GM12891 (cell line): ENCODE results near the gene PTN.

Source experiments
- PAX5 ChIP-seq: IDR thresholded peaks from 2 replicates; pipeline ENCODE4 v1.6.1; 2011; ENCODE audit warnings: low read length, moderate library complexity, mild to moderate bottlenecking; ENCODE audit not compliant: insufficient read depth, severe bottlenecking
- POLR2A ChIP-seq: IDR thresholded peaks from 2 replicates; pipeline ENCODE4 v1.6.1; 2011; ENCODE audit warnings: low read depth, low read length, control low read depth
- POLR2AphosphoS5 ChIP-seq: IDR thresholded peaks from 2 replicates; pipeline ENCODE4 v1.6.1; 2011; ENCODE audit warnings: low read depth, low read length, control low read depth
- POU2F2 ChIP-seq: IDR thresholded peaks from 2 replicates; pipeline ENCODE4 v1.6.1; 2011; ENCODE audit warnings: low read depth, mild to moderate bottlenecking, control low read depth, low read length, moderate library complexity
- SPI1 ChIP-seq: IDR thresholded peaks from 2 replicates; pipeline ENCODE4 v1.6.1; 2011; ENCODE audit warnings: low read depth, low read length, control low read depth
- TAF1 ChIP-seq: IDR thresholded peaks from 2 replicates; pipeline ENCODE4 v1.6.1; 2011; ENCODE audit warnings: low read depth, low read length, control low read depth

- no peak for TF ChIP-seq TAF1
- TF ChIP-seq POLR2A: no peak
- no peak for TF ChIP-seq POLR2AphosphoS5
- TF ChIP-seq SPI1: no peak
- no peak for TF ChIP-seq PAX5
- TF ChIP-seq POU2F2: no peak
Observed at GRCh38 chr7:137262599-137262998, 80.9 kb downstream of the PTN start.
